ENCODE measurements around the gene CLEC10A.

The CLEC10A gene

DNA sequence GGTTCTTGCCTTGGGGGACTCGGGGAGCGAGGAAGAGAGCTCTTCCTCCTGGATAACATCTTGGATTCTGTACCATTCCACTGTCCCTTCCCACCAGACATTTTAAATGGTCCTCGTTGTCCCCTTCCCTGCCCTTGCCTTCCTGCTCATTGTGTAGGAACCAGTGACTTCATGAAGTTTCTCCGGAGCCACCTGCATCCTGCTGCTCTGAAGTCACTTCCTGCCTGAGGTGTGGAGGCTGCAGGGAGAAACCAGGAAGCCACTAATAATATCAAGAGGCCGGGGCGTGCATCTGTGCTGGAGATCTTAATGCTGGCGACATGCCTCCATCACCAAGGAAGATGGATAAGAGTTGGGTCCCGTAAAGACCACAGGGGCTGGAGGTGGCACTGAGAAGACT is 50.4 kb downstream of the CLEC10A start:
- Histone ChIP-seq H3K27ac (no peak overlapping the region), H3K4me1 (ENCODE audit: low read depth, poor library complexity, severe bottlenecking) (no peaks in the 10 kb centered on the region), H3K79me2 (ENCODE audit: insufficient read depth, low read depth) (no peaks in the 10 kb centered on the region), H3K4me2 (no peak overlapping the region), H2AFZ (ENCODE audit: low read depth) (no peak overlapping the region), H3K9ac (no peak overlapping the region), H4K20me1 (ENCODE audit: insufficient read depth) (no peaks in the 10 kb centered on the region), H3K36me3 (ENCODE audit: insufficient read depth) (no peaks in the 10 kb centered on the region), H3K27me3 (ENCODE audit: insufficient read depth, low read depth) (no peaks in the 10 kb centered on the region), H3K4me3 (IDR thresholded peaks at IDR 0.05; ENCODE audit: insufficient read depth, low read depth, low read length) (no peak overlapping the region)
- TF ChIP-seq CTCF (conservative IDR thresholded peaks at IDR 0.05; ENCODE audit: low read depth, low read length), result no peak

DNA sequence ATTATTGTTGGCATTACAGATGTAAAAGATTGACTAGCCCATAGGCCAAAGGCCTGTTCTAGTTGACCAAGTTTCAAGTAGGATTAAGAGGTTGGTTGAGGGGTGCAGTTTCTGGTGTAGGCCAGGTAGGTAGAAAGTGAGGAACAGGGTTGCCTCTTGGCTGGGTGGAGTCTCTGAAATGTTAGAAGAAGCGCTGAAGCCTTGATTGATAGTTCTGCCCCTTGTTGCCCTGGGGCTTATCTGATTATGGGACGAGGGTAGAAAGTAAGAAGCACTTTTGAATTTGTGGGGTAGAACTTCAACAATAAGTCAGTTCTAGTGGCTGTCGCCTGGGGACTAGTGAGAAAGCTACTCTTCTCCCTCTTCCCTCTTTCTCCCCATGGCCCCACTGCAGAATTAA is 51.0 kb downstream of the CLEC10A start:
- no peak overlapping the region for H3K4me2 ChIP-seq
- H2AFZ ChIP-seq (ENCODE audit: low read depth), result no peak overlapping the region
- H3K4me1 ChIP-seq (ENCODE audit: low read depth, poor library complexity, severe bottlenecking), result no peaks in the 10 kb centered on the region
- no peak overlapping the region for H3K9ac ChIP-seq
- no peaks in the 10 kb centered on the region for H4K20me1 ChIP-seq (ENCODE audit: insufficient read depth)
- H3K27ac ChIP-seq, result no peak overlapping the region
- TF ChIP-seq CTCF (conservative IDR thresholded peaks at IDR 0.05; ENCODE audit: low read depth, low read length), result no peak
- no peaks in the 10 kb centered on the region for H3K27me3 ChIP-seq (ENCODE audit: insufficient read depth, low read depth)
- no peak overlapping the region for H3K4me3 ChIP-seq (IDR thresholded peaks at IDR 0.05; ENCODE audit: insufficient read depth, low read depth, low read length)
- no peaks in the 10 kb centered on the region for H3K79me2 ChIP-seq (ENCODE audit: insufficient read depth, low read depth)
- H3K36me3 ChIP-seq (ENCODE audit: insufficient read depth), result no peaks in the 10 kb centered on the region

DNA sequence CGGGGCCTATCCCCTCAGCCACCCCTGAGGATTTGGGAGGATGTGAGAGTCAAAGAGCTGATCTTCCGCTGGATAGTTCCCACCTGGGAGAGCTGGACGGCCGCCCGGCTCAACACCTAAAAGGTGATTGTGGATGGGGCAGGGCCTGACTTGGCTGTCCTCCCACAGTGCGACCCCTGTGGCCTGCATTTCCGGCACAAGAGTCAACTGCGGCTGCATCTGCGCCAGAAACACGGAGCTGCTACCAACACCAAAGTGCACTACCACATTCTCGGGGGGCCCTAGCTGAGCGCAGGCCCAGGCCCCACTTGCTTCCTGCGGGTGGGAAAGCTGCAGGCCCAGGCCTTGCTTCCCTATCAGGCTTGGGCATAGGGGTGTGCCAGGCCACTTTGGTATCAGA is 52.7 kb downstream of the CLEC10A start:
- H3K4me2 ChIP-seq, result no peak overlapping the region
- no peaks in the 10 kb centered on the region for H4K20me1 ChIP-seq (ENCODE audit: insufficient read depth)
- H3K4me3 ChIP-seq (IDR thresholded peaks at IDR 0.05; ENCODE audit: insufficient read depth, low read depth, low read length), result no peak overlapping the region
- H3K9ac ChIP-seq, result no peak overlapping the region
- no peaks in the 10 kb centered on the region for H3K27me3 ChIP-seq (ENCODE audit: insufficient read depth, low read depth)
- no peaks in the 10 kb centered on the region for H3K79me2 ChIP-seq (ENCODE audit: insufficient read depth, low read depth)
- H3K27ac ChIP-seq, result no peak overlapping the region
- H2AFZ ChIP-seq (ENCODE audit: low read depth), result no peak overlapping the region
- no peak for TF ChIP-seq CTCF (conservative IDR thresholded peaks at IDR 0.05; ENCODE audit: low read depth, low read length)
- H3K4me1 ChIP-seq (ENCODE audit: low read depth, poor library complexity, severe bottlenecking), result peaks cover 1% of the 10 kb centered on the region
- H3K36me3 ChIP-seq (ENCODE audit: insufficient read depth), result no peaks in the 10 kb centered on the region

DNA sequence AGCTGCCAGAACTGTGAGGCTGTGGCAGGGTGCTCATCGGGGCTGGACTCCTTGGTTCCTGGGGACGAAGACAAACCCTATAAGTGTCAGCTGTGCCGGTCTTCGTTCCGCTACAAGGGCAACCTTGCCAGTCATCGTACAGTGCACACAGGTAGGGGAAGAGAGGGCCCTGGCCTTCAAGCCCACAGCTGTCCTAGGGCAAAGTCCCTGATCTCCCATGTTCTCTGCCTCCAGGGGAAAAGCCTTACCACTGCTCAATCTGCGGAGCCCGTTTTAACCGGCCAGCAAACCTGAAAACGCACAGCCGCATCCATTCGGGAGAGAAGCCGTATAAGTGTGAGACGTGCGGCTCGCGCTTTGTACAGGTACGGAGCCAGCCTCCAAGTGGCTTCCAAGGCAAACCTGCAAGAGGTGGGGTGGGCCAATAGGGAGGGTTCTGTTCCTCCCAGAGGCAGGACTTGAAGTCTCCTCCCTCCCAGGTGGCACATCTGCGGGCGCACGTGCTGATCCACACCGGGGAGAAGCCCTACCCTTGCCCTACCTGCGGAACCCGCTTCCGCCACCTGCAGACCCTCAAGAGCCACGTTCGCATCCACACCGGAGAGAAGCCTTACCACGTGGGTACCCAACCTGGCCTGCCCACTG is 53.5 kb downstream of the CLEC10A start:
- Histone ChIP-seq H3K4me2 (no peak overlapping the region), H3K9ac (no peak overlapping the region), H3K27ac (no peak overlapping the region), H3K79me2 (ENCODE audit: insufficient read depth, low read depth) (no peaks in the 10 kb centered on the region), H3K4me1 (ENCODE audit: low read depth, poor library complexity, severe bottlenecking) (peaks cover 3% of the 10 kb centered on the region), H3K4me3 (IDR thresholded peaks at IDR 0.05; ENCODE audit: insufficient read depth, low read depth, low read length) (no peak overlapping the region), H3K36me3 (ENCODE audit: insufficient read depth) (no peaks in the 10 kb centered on the region), H4K20me1 (ENCODE audit: insufficient read depth) (no peaks in the 10 kb centered on the region), H3K27me3 (ENCODE audit: insufficient read depth, low read depth) (no peaks in the 10 kb centered on the region), H2AFZ (ENCODE audit: low read depth) (no peak overlapping the region)
- TF ChIP-seq CTCF (conservative IDR thresholded peaks at IDR 0.05; ENCODE audit: low read depth, low read length), result no peak

Measured in KMS-11 (cell line).